ENCODE data around the gene C1QTNF2.

Gene C1QTNF2

DNA sequence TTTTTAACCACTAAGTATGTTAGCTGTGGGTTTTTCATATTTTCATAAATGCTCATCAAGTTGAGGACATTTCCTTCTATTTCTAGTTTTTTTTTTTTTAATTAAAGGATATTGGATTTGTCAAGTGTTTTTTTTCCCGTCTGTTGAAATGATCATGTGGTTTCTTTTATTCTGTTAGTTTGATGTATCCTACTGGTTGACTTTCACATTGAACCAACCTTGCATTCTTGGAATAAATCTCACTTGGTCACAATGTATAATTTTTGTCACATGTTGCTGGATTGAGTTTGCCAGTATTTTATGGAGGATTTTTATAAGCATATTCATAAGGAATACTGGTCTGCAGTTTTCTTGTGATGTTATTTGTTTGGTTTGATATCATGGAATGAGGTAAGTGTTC lies 17.0 kb upstream of the C1QTNF2 start:
- no peak for DNase-seq (ENCODE audit: low read depth in 1 of 2, low spot score in 1 of 2)
- Histone ChIP-seq H3K27ac (replicated peaks) (no peak overlapping the region), H3K4me3 (replicated peaks; ENCODE audit: insufficient read depth, low read length) (no peak overlapping the region), H3K27me3 (ENCODE audit: insufficient read depth, poor library complexity, severe bottlenecking) (no peaks in the 10 kb centered on the region)
- TF ChIP-seq SPI1 (IDR thresholded peaks at IDR 0.05; ENCODE audit: borderline replicate concordance, low read depth) (no peak), CTCF (IDR thresholded peaks at IDR 0.05; ENCODE audit: insufficient read depth, low read length) (no peak)

DNA sequence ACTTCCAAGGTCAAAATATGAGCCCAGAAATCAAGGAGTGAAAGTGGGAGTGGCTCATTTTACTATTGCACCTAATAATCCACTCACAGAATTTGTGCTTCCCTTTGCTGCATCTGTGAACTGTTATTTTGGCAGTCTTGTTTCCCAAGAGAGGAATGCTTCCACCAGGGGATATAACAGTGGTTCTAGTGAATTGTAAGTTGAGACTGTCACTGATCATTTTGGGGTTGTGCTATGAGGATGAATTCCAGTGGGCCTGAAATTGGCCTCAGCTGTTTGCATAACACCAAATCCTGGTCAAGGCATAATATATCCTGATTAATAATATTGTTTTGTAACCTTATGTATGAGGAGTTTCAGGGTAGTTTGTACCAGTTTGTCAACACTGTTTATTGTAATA lies 15.1 kb upstream of the C1QTNF2 start:
- Histone ChIP-seq H3K27me3 (ENCODE audit: insufficient read depth, poor library complexity, severe bottlenecking) (no peaks in the 10 kb centered on the region), H3K27ac (replicated peaks) (no peak overlapping the region), H3K4me3 (replicated peaks; ENCODE audit: insufficient read depth, low read length) (no peak overlapping the region)
- no peak for TF ChIP-seq GABPA (IDR thresholded peaks at IDR 0.05; ENCODE audit: low read depth)
- TF ChIP-seq POLR2AphosphoS5 (IDR thresholded peaks at IDR 0.05; ENCODE audit: low read depth), result no peak
- TF ChIP-seq, protein P1, sequence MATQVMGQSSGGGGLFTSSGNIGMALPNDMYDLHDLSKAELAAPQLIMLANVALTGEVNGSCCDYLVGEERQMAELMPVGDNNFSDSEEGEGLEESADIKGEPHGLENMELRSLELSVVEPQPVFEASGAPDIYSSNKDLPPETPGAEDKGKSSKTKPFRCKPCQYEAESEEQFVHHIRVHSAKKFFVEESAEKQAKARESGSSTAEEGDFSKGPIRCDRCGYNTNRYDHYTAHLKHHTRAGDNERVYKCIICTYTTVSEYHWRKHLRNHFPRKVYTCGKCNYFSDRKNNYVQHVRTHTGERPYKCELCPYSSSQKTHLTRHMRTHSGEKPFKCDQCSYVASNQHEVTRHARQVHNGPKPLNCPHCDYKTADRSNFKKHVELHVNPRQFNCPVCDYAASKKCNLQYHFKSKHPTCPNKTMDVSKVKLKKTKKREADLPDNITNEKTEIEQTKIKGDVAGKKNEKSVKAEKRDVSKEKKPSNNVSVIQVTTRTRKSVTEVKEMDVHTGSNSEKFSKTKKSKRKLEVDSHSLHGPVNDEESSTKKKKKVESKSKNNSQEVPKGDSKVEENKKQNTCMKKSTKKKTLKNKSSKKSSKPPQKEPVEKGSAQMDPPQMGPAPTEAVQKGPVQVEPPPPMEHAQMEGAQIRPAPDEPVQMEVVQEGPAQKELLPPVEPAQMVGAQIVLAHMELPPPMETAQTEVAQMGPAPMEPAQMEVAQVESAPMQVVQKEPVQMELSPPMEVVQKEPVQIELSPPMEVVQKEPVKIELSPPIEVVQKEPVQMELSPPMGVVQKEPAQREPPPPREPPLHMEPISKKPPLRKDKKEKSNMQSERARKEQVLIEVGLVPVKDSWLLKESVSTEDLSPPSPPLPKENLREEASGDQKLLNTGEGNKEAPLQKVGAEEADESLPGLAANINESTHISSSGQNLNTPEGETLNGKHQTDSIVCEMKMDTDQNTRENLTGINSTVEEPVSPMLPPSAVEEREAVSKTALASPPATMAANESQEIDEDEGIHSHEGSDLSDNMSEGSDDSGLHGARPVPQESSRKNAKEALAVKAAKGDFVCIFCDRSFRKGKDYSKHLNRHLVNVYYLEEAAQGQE (IDR thresholded peaks at IDR 0.05; ENCODE audit: insufficient replicate concordance, low read depth), result no peak
- no peak for TF ChIP-seq SPI1 (IDR thresholded peaks at IDR 0.05; ENCODE audit: borderline replicate concordance, low read depth)
- no peak for TF ChIP-seq CTCF (IDR thresholded peaks at IDR 0.05; ENCODE audit: insufficient read depth, low read length)
- DNase-seq (ENCODE audit: low read depth in 1 of 2, low spot score in 1 of 2), result no peak

DNA sequence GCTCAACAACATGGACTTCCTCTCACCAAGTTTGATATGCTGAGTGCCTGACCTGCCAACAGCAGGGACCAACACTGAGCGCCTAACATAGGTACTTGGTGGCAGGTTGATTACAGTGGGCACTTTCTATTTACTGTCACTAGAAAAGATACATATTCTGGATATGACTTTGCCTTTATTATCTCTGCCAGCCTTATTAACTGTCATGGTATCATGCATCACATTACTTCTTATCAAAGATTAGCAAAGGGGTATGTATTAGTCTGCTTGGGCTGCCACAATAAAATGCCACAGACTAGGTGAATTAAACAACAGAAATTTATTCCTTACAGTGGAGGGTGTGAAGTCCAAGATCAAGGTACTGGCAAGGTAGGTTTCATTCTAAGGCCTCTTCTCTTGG lies 14.3 kb upstream of the C1QTNF2 start:
- no peak overlapping the region for H3K27ac ChIP-seq (replicated peaks)
- no peak overlapping the region for H3K4me3 ChIP-seq (replicated peaks; ENCODE audit: insufficient read depth, low read length)
- TF ChIP-seq, protein P1 (IDR thresholded peaks at IDR 0.05; ENCODE audit: insufficient replicate concordance, low read depth), result no peak
- TF ChIP-seq POLR2AphosphoS5 (IDR thresholded peaks at IDR 0.05; ENCODE audit: low read depth), result no peak
- no peak for TF ChIP-seq GABPA (IDR thresholded peaks at IDR 0.05; ENCODE audit: low read depth)
- TF ChIP-seq SPI1 (IDR thresholded peaks at IDR 0.05; ENCODE audit: borderline replicate concordance, low read depth), result no peak
- TF ChIP-seq CTCF (IDR thresholded peaks at IDR 0.05; ENCODE audit: insufficient read depth, low read length), result no peak
- DNase-seq (ENCODE audit: low read depth in 1 of 2, low spot score in 1 of 2), result no peak
- peaks cover 2% of the 10 kb centered on the region for H3K27me3 ChIP-seq (ENCODE audit: insufficient read depth, poor library complexity, severe bottlenecking)

GRCh38 chr5:160382346-160382745 lies 11.9 kb upstream of the C1QTNF2 start:
- H3K27ac ChIP-seq (replicated peaks), result no peak overlapping the region
- peaks cover 3% of the 10 kb centered on the region for H3K27me3 ChIP-seq (ENCODE audit: insufficient read depth, poor library complexity, severe bottlenecking)
- TF ChIP-seq, protein P1 (IDR thresholded peaks at IDR 0.05; ENCODE audit: insufficient replicate concordance, low read depth), result no peak
- TF ChIP-seq CTCF (IDR thresholded peaks at IDR 0.05; ENCODE audit: insufficient read depth, low read length), result no peak
- TF ChIP-seq SPI1 (IDR thresholded peaks at IDR 0.05; ENCODE audit: borderline replicate concordance, low read depth), result no peak
- no peak for TF ChIP-seq POLR2AphosphoS5 (IDR thresholded peaks at IDR 0.05; ENCODE audit: low read depth)
- no peak for TF ChIP-seq GABPA (IDR thresholded peaks at IDR 0.05; ENCODE audit: low read depth)
- no peak for DNase-seq (ENCODE audit: low read depth in 1 of 2, low spot score in 1 of 2)
- no peak overlapping the region for H3K4me3 ChIP-seq (replicated peaks; ENCODE audit: insufficient read depth, low read length)
